Stimulated activated CD8-positive, alpha-beta memory T cell treated with anti-CD3 and anti-CD28 coated beads, Interleukin-4, amount 100 ng/mL, for 24 hours (primary cell): ENCODE results near the gene MGARP.
A peak's percentile ranks its signal among the peaks of the same experiment; 100 is the strongest.
"Not testable (repeated sequence)": the region's sequence is repeated elsewhere in the genome, so short reads cannot be mapped to it uniquely, and the experiment has no call there.

Source experiments
- DNase-seq: peaks from one replicate; pipeline ENCODE4 v3.0.0-alpha.2; 2020; ENCODE audit warnings: low read depth

Gene MGARP

GRCh38 chr4:139295206-139295941 is 15.3 kb upstream of the MGARP start:
- peak; percentile 99 for DNase-seq

GRCh38 chr4:139286186-139286698 is 6.2 kb upstream of the MGARP start:
- no peak for DNase-seq

GRCh38 chr4:139282721-139283075 is 2.7 kb upstream of the MGARP start:
- DNase-seq = no peak

GRCh38 chr4:139282065-139282720 is 2.2 kb upstream of the MGARP start:
- DNase-seq = no peak

GRCh38 chr4:139278912-139279759 is 889 bp downstream of the MGARP start:
- DNase-seq = no peak

- no peak for DNase-seq
These were observed 1.5 kb downstream of the MGARP start for GRCh38 chr4:139278485-139278884.

- no peak for DNase-seq
These were observed 4.7 kb downstream of the MGARP start for GRCh38 chr4:139275281-139275735.

GRCh38 chr4:139274790-139275189 is 5.2 kb downstream of the MGARP start:
- no peak for DNase-seq

GRCh38 chr4:139273835-139274234 is 6.2 kb downstream of the MGARP start:
- DNase-seq = no peak

- DNase-seq = no peak
These were observed 12.7 kb downstream of the MGARP start for GRCh38 chr4:139267301-139267700.

GRCh38 chr4:139266583-139267257 is 13.3 kb downstream of the MGARP start:
- peak; percentile 69 for DNase-seq

- no peak for DNase-seq
These were observed 13.8 kb downstream of the MGARP start for GRCh38 chr4:139266208-139266582.

- DNase-seq = no peak
These were observed 14.4 kb downstream of the MGARP start for GRCh38 chr4:139265654-139266053.

GRCh38 chr4:139256349-139256748 is 23.7 kb downstream of the MGARP start:
- DNase-seq = no peak

GRCh38 chr4:139255581-139255980 is 24.4 kb downstream of the MGARP start:
- DNase-seq = not testable (repeated sequence)

GRCh38 chr4:139253713-139254112 is 26.3 kb downstream of the MGARP start:
- DNase-seq = no peak

- no peak for DNase-seq
These were observed 27.0 kb downstream of the MGARP start for GRCh38 chr4:139253046-139253445.

GRCh38 chr4:139247700-139248238 is 32.3 kb downstream of the MGARP start:
- no peak for DNase-seq

- no peak for DNase-seq
These were observed 32.8 kb downstream of the MGARP start for GRCh38 chr4:139247241-139247640.

- no peak for DNase-seq
These were observed 33.9 kb downstream of the MGARP start for GRCh38 chr4:139246166-139246565.

- DNase-seq = no peak
These were observed 34.4 kb downstream of the MGARP start for GRCh38 chr4:139245590-139245989.
